PC-9 (cell line): ENCODE data around the gene SDK1. TPM values are rescaled to one million over a fixed set of nuclear protein-coding genes. Genes with fewer than 3 reads are reported as not detected.

Source experiments
- BruUV-seq: library from RNA; stranded (reverse); fragments of 400-500 nt; replicated peaks from 2 replicates; lab custom pipeline; 2021; lab: Mats Ljungman, UMichigan
- CTCF ChIA-PET: fragments of 300-600 bp; sonication (Branson Sonifier 250); formaldehyde crosslinking; loops from one replicate; lab custom pipeline; 2022; ENCODE audit warnings: antibody characterized with exemption; lab: Charles Lee
- POLR2A ChIA-PET: fragments of 300-600 bp; sonication (Branson Sonifier 250); formaldehyde crosslinking; loops from one replicate; lab custom pipeline; 2022; ENCODE audit warnings: antibody characterized with exemption; ENCODE audit not compliant: unreplicated experiment; lab: Charles Lee
- DNase-seq, 2 experiments: peaks; one replicate each; pipeline versions ENCODE4 v3.0.0 to v3.0.0-alpha.2; 2015 to 2022; ENCODE audit warnings: mixed read lengths in 1 of 2
- H2AFZ ChIP-seq: fragments of 200-600 bp; sonication (generic); 2 replicates; pipeline ENCODE4 v1.8.1; 2017; ENCODE audit warnings: antibody characterized with exemption
- H3F3A ChIP-seq: fragments of 200-600 bp; sonication (generic); 2 replicates; pipeline ENCODE4 v1.8.1; 2017; ENCODE audit warnings: antibody characterized with exemption, mild to moderate bottlenecking, low read depth; ENCODE audit not compliant: insufficient read depth
- H3K27ac ChIP-seq: fragments of 200-600 bp; sonication (generic); 2 replicates; pipeline ENCODE4 v1.6.1; 2016; ENCODE audit warnings: mixed run types
- H3K27me3 ChIP-seq: fragments of 200-600 bp; sonication (generic); 2 replicates; pipeline ENCODE4 v1.6.1; 2016; ENCODE audit warnings: low read depth, mixed run types; ENCODE audit not compliant: insufficient read depth
- H3K36me3 ChIP-seq: fragments of 200-600 bp; sonication (generic); 2 replicates; pipeline ENCODE4 v1.6.1; 2016; ENCODE audit warnings: low read depth, mixed run types
- H3K4me1 ChIP-seq: fragments of 200-600 bp; sonication (generic); replicated peaks from 2 replicates; pipeline ENCODE4 v1.6.1; 2016; ENCODE audit warnings: mixed run types; ENCODE audit not compliant: insufficient read depth
- H3K4me2 ChIP-seq: fragments of 200-600 bp; sonication (generic); 2 replicates; pipeline ENCODE4 v1.6.1; 2017; ENCODE audit warnings: mixed run types
- H3K4me3 ChIP-seq: fragments of 200-600 bp; sonication (generic); 2 replicates; pipeline ENCODE4 v1.6.1; 2016; ENCODE audit warnings: mixed run types
- H3K79me2 ChIP-seq: fragments of 200-600 bp; sonication (generic); 2 replicates; pipeline ENCODE4 v1.6.1; 2017; ENCODE audit warnings: low read depth, mixed run types
- H3K9me2 ChIP-seq: fragments of 200-600 bp; sonication (generic); 2 replicates; pipeline ENCODE4 v1.8.1; 2017; ENCODE audit warnings: mild to moderate bottlenecking; ENCODE audit not compliant: insufficient read depth
- H3K9me3 ChIP-seq: fragments of 200-600 bp; sonication (generic); 2 replicates; pipeline ENCODE4 v1.8.1; 2016; ENCODE audit warnings: low read depth; ENCODE audit not compliant: insufficient read depth
- H4K20me1 ChIP-seq: fragments of 200-600 bp; sonication (generic); 2 replicates; pipeline ENCODE4 v1.8.1; 2017; ENCODE audit not compliant: insufficient read depth
- CTCF ChIP-seq: fragments of 200-600 bp; sonication (generic); conservative IDR thresholded peaks from 2 replicates; pipeline ENCODE4 v1.6.1; 2017; ENCODE audit warnings: mixed run types, antibody characterized with exemption, mild to moderate bottlenecking, moderate library complexity
- EZH2 ChIP-seq: fragments of 200-600 bp; sonication (generic); IDR thresholded peaks from 2 replicates; pipeline ENCODE4 v1.8.0; 2017; ENCODE audit warnings: antibody characterized with exemption, low read depth
- intact Hi-C: fragments of 100-400 bp; cut with micrococcal nuclease; formaldehyde crosslinking; loops from one replicate; pipeline ENCODE4 v1.10.0; 2022; ENCODE audit not compliant: unreplicated experiment
- total RNA-seq: library from RNA; stranded (reverse); gene quantifications from 2 replicates; pipeline ENCODE4 v1.2.3, GENCODE V29; 2021

SDK1 gene
- total RNA-seq, 1 experiment from 2014 or later: not detected

DNA sequence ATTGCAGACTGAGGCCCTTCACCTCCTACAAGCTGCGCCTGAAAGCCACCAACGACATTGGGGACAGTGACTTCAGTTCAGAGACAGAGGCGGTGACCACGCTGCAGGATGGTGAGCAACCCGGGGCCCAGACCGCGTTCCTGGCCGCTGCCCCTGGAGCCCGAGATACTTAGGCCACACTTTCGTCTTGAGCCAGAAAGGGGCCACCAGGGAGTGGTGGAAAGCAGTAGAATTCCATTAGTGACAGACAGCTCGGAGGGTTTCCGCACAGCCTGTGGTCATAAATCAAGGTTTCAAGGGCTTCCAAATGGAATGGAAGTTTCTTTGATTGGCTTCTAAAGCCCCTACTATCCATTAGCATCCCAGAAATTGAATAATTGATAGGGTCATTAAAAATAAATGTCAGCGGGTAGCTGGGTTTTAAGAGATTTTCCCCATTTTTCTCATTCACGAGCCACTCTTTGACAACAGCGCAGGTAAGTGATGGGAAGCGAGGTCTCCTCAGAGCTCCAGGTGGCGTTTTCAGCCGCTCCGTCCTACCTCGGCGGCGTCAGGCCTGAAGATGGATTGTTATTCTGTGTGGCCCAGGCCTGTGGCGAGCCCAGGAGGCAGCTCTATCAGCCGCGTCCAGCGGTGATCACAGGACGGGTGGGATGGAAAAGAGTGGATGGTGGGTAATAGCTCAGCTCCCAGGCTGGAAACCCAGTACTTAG lies 857.5 kb downstream of the SDK1 start:
- H3K27ac ChIP-seq: no peak overlapping the region
- H3K4me2 ChIP-seq: no peak overlapping the region
- no peak overlapping the region for H2AFZ ChIP-seq
- intact Hi-C loops: no loop called here
- CTCF ChIA-PET: no interaction called here
- peaks cover 13% of the 10 kb centered on the region for H3K4me1 ChIP-seq
- no peaks in the 10 kb centered on the region for H3K79me2 ChIP-seq
- TF ChIP-seq EZH2 (no peak), CTCF (no peak)
- BruUV-seq: no TSS peak
- H3K9me3 ChIP-seq: no peaks in the 10 kb centered on the region
- no peaks in the 10 kb centered on the region for H3F3A ChIP-seq
- H3K9me2 ChIP-seq: no peaks in the 10 kb centered on the region
- H3K27me3 ChIP-seq: peaks cover 94% of the 10 kb centered on the region
- no peaks in the 10 kb centered on the region for H3K36me3 ChIP-seq
- no peak overlapping the region for H3K4me3 ChIP-seq
- no peak for DNase-seq
- POLR2A ChIA-PET: no interaction called here
- H4K20me1 ChIP-seq: no peaks in the 10 kb centered on the region

- no TSS peak for BruUV-seq
- ChIA-PET CTCF (no interaction called here), POLR2A (no interaction called here)
- Histone ChIP-seq H3K36me3 (no peaks in the 10 kb centered on the region), H3K79me2 (no peaks in the 10 kb centered on the region), H3K4me2 (no peak overlapping the region), H3F3A (no peaks in the 10 kb centered on the region), H3K4me3 (no peak overlapping the region), H3K4me1 (peaks cover 13% of the 10 kb centered on the region), H3K9me2 (no peaks in the 10 kb centered on the region), H3K9me3 (no peaks in the 10 kb centered on the region), H4K20me1 (no peaks in the 10 kb centered on the region), H2AFZ (no peak overlapping the region), H3K27me3 (peaks cover 94% of the 10 kb centered on the region), H3K27ac (no peak overlapping the region)
- intact Hi-C loops: no loop called here
- no peak for TF ChIP-seq EZH2
- no peak for TF ChIP-seq CTCF
- no peak for DNase-seq
Measured at GRCh38 chr7:4159154-4159501, 858.1 kb downstream of the SDK1 start.

DNA sequence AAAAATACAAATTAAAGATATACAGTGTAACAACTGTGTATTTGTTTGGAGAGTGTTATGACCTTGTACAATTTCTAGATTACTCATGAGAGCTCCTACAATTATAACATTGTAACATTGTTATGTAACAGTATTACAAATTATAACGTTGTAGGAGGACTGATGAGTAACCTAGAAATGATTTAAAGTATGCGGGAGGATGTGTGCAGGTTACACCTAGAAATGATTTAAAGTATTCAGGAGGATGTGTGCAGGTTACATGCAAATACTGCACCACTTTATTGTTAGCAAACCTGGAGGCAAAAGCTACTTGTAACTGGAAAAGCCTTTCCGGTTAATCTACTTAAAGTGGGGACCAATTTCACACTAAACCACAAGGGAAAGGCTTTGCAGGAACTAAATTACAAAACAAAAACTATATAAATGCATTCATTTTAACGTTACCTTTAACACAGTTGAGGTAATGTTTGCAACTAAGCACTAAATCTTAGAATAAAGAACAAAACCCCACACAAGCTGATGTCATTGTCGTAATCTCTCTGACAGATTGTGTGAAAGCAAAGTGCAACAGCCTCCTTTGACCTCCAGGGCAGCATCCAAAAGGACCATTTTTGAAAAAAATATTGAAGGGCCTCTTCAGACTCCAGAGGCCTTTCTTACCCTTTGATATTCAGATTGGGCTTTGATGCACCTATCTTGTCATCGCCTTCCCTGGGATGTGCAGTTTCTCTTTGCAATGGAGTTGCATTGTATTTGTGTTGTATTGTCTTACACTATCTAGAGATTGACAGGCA lies 858.9 kb downstream of the SDK1 start:
- H3K4me2 ChIP-seq: no peak overlapping the region
- H2AFZ ChIP-seq: no peak overlapping the region
- CTCF ChIA-PET: no interaction called here
- DNase-seq: peak in 1 of 2 experiments; percentile 71
- no peak overlapping the region for H3K27ac ChIP-seq
- intact Hi-C loops: no loop called here
- no peaks in the 10 kb centered on the region for H3K79me2 ChIP-seq
- H3K9me2 ChIP-seq: no peaks in the 10 kb centered on the region
- no peaks in the 10 kb centered on the region for H3K9me3 ChIP-seq
- H3F3A ChIP-seq: no peaks in the 10 kb centered on the region
- no peak for TF ChIP-seq EZH2
- no peak for TF ChIP-seq CTCF
- peaks cover 94% of the 10 kb centered on the region for H3K27me3 ChIP-seq
- POLR2A ChIA-PET: no interaction called here
- no peak overlapping the region for H3K4me3 ChIP-seq
- H4K20me1 ChIP-seq: no peaks in the 10 kb centered on the region
- H3K36me3 ChIP-seq: no peaks in the 10 kb centered on the region
- H3K4me1 ChIP-seq: peaks cover 13% of the 10 kb centered on the region
- BruUV-seq: no TSS peak
